ENCODE results near the gene PSMG3. TPM values are rescaled to one million over a fixed set of nuclear protein-coding genes. Genes with fewer than 3 reads are reported as not detected.

Gene PSMG3
- total RNA-seq, 2 experiments from 2014 or later, result 13.3 to 13.8 TPM

DNA sequence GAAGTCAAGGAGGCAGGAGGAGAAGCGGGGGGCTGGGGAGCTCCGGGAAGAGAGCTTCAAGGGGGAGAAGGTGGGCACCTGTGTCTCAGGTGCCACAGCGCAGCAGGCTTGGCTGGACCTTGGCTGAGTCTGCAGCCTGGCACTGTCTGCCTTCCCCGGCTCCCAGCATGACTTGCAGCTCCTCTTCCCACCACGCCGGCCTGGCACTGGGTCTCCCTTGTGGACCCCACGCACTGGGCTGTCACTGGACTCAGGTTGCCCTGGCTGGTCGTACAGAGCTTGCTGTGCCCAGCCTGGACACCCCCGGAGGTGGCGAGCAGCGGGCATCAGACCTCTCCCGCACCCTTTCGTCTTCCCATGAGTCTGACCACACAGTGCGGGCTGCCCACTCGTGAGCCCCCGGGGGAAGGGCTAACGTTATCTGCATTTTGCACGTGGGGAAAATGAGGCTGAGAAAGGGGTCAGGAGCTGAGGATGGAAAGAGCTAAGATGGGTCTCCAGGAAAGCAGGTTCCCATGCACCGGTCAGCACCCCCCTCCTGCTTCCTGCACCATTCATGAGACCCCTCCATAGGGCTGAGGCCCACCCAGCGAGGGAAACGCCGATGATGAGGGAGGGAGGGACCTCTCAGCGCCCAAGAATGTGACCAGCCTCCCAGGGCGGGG is 40.3 kb upstream of the PSMG3 start:
- intact Hi-C loops (cut with DNase I, micrococcal nuclease), result no loop called here
- no peak for ATAC-seq (ENCODE audit: poor library complexity)
- Mint-ChIP-seq H3K4me1 (ENCODE audit: low read depth) (no peaks in the 10 kb centered on the region), H3K4me3 (no peak overlapping the region), H3K27me3 (peaks cover 7% of the 10 kb centered on the region), H3K27ac (no peak overlapping the region), H3K36me3 (ENCODE audit: low read depth) (no peaks in the 10 kb centered on the region), H3K9me3 (no peaks in the 10 kb centered on the region)
- Histone ChIP-seq H3K4me3 (ENCODE audit: low read length) (no peak overlapping the region), H3K36me3 (ENCODE audit: insufficient read depth, low read length) (no peaks in the 10 kb centered on the region), H3K9me3 (ENCODE audit: control insufficient read depth in 1 of 2, insufficient read depth in 1 of 2, low read length in 2 of 2) (no peaks in the 10 kb centered on the region), H3K27me3 (ENCODE audit: control insufficient read depth in 1 of 2, insufficient read depth in 2 of 2, low read length in 2 of 2) (peaks cover 0 to 5% of the 10 kb centered on the region in 2 experiments), H3K27ac (ENCODE audit: low read depth in 1 of 2, low read length in 2 of 2) (no peak overlapping the region), H3K4me1 (ENCODE audit: insufficient read depth, low read length) (no peaks in the 10 kb centered on the region)
- CTCF ChIA-PET, result no interaction called here
- no peak for DNase-seq
- TF ChIP-seq, protein P1, sequence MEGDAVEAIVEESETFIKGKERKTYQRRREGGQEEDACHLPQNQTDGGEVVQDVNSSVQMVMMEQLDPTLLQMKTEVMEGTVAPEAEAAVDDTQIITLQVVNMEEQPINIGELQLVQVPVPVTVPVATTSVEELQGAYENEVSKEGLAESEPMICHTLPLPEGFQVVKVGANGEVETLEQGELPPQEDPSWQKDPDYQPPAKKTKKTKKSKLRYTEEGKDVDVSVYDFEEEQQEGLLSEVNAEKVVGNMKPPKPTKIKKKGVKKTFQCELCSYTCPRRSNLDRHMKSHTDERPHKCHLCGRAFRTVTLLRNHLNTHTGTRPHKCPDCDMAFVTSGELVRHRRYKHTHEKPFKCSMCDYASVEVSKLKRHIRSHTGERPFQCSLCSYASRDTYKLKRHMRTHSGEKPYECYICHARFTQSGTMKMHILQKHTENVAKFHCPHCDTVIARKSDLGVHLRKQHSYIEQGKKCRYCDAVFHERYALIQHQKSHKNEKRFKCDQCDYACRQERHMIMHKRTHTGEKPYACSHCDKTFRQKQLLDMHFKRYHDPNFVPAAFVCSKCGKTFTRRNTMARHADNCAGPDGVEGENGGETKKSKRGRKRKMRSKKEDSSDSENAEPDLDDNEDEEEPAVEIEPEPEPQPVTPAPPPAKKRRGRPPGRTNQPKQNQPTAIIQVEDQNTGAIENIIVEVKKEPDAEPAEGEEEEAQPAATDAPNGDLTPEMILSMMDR (IDR thresholded peaks at IDR 0.05), result no peak
- POLR2A ChIA-PET, result no interaction called here

- DNase-seq (no peak), ATAC-seq (ENCODE audit: poor library complexity) (no peak)
- ChIA-PET POLR2A (no interaction called here), CTCF (no interaction called here)
- Mint-ChIP-seq H3K4me1 (ENCODE audit: low read depth) (no peaks in the 10 kb centered on the region), H3K27ac (no peak overlapping the region), H3K36me3 (ENCODE audit: low read depth) (no peaks in the 10 kb centered on the region), H3K4me3 (no peak overlapping the region), H3K9me3 (no peaks in the 10 kb centered on the region), H3K27me3 (peaks cover 7% of the 10 kb centered on the region)
- intact Hi-C loops (cut with DNase I, micrococcal nuclease), result no loop called here
- no peaks in the 10 kb centered on the region for H3K36me3 ChIP-seq (ENCODE audit: insufficient read depth, low read length)
- TF ChIP-seq, protein P1 (IDR thresholded peaks at IDR 0.05), result no peak
- no peak overlapping the region for H3K4me3 ChIP-seq (ENCODE audit: low read length)
- H3K9me3 ChIP-seq (ENCODE audit: control insufficient read depth in 1 of 2, insufficient read depth in 1 of 2, low read length in 2 of 2), result no peaks in the 10 kb centered on the region
- no peaks in the 10 kb centered on the region for H3K4me1 ChIP-seq (ENCODE audit: insufficient read depth, low read length)
- H3K27ac ChIP-seq (ENCODE audit: low read depth in 1 of 2, low read length in 2 of 2), result no peak overlapping the region
- peaks cover 0 to 5% of the 10 kb centered on the region in 2 experiments for H3K27me3 ChIP-seq (ENCODE audit: control insufficient read depth in 1 of 2, insufficient read depth in 2 of 2, low read length in 2 of 2)
Measured at GRCh38 chr7:1609023-1609422, 39.2 kb upstream of the PSMG3 start.

DNA sequence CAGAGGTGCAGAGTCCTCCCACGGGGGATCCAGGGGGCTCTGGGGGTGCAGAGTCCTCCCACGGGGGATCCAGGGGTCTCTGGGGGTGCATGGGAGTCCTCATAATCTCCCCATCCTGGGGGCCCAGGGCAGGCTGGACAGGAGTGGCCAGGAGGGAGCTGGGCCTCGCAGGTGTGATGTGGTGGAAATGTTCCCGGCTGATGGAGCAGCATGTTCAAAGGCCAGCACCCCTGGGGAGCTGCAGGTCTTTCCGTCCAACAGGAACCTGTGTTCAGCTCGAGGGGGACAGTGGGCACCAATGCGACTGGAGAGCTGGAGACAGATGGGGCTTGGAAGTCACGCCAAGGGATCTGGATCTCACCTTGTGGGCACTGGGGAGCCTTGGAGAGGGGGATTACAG is 38.5 kb upstream of the PSMG3 start:
- Mint-ChIP-seq H3K9me3 (no peaks in the 10 kb centered on the region), H3K36me3 (ENCODE audit: low read depth) (no peaks in the 10 kb centered on the region), H3K27me3 (peaks cover 8% of the 10 kb centered on the region), H3K4me1 (ENCODE audit: low read depth) (no peaks in the 10 kb centered on the region), H3K4me3 (no peak overlapping the region), H3K27ac (no peak overlapping the region)
- Histone ChIP-seq H3K4me3 (ENCODE audit: low read length) (no peak overlapping the region), H3K36me3 (ENCODE audit: insufficient read depth, low read length) (no peaks in the 10 kb centered on the region), H3K9me3 (ENCODE audit: control insufficient read depth in 1 of 2, insufficient read depth in 1 of 2, low read length in 2 of 2) (no peaks in the 10 kb centered on the region), H3K27me3 (ENCODE audit: control insufficient read depth in 1 of 2, insufficient read depth in 2 of 2, low read length in 2 of 2) (peaks cover 0 to 5% of the 10 kb centered on the region in 2 experiments), H3K27ac (ENCODE audit: low read depth in 1 of 2, low read length in 2 of 2) (no peak overlapping the region), H3K4me1 (ENCODE audit: insufficient read depth, low read length) (no peaks in the 10 kb centered on the region)
- intact Hi-C loops (cut with DNase I, micrococcal nuclease), result no loop called here
- no peak for ATAC-seq (ENCODE audit: poor library complexity)
- CTCF ChIA-PET, result no interaction called here
- POLR2A ChIA-PET, result no interaction called here
- no peak for DNase-seq
- TF ChIP-seq, protein P1 (IDR thresholded peaks at IDR 0.05), result no peak
